ENCODE measurements around the gene APOL3.

Gene APOL3

GRCh38 chr22:36180038-36180880 lies 19.7 kb upstream of the APOL3 start:
- Histone ChIP-seq H3K9me3 (ENCODE audit: control insufficient read depth, low read length) (no peaks in the 10 kb centered on the region), H3K27ac (no peak overlapping the region), H3K4me2 (ENCODE audit: low read length) (no peak overlapping the region), H3K9ac (no peak overlapping the region), H3K4me3 (ENCODE audit: low read depth, low read length) (no peak overlapping the region), H3K36me3 (ENCODE audit: control insufficient read depth, insufficient read depth, low read length) (no peaks in the 10 kb centered on the region), H3K79me2 (no peaks in the 10 kb centered on the region), H3K27me3 (ENCODE audit: control insufficient read depth, insufficient read depth, low read length) (no peaks in the 10 kb centered on the region), H2AFZ (no peak overlapping the region), H3K4me1 (no peaks in the 10 kb centered on the region)
- peak; percentile 66 for TF ChIP-seq CTCF (IDR thresholded peaks at IDR 0.05)

- H3K36me3 ChIP-seq (ENCODE audit: control insufficient read depth, insufficient read depth, low read length): no peaks in the 10 kb centered on the region
- H3K27ac ChIP-seq: no peak overlapping the region
- no peaks in the 10 kb centered on the region for H3K79me2 ChIP-seq
- H3K4me3 ChIP-seq (ENCODE audit: low read depth, low read length): no peak overlapping the region
- no peaks in the 10 kb centered on the region for H3K27me3 ChIP-seq (ENCODE audit: control insufficient read depth, insufficient read depth, low read length)
- no peak overlapping the region for H2AFZ ChIP-seq
- no peak for TF ChIP-seq CTCF (IDR thresholded peaks at IDR 0.05)
- H3K9ac ChIP-seq: no peak overlapping the region
- H3K9me3 ChIP-seq (ENCODE audit: control insufficient read depth, low read length): no peaks in the 10 kb centered on the region
- H3K4me1 ChIP-seq: no peaks in the 10 kb centered on the region
- H3K4me2 ChIP-seq (ENCODE audit: low read length): no peak overlapping the region
Observed at GRCh38 chr22:36177160-36177559, 16.6 kb upstream of the APOL3 start.

- Histone ChIP-seq H3K4me2 (ENCODE audit: low read length) (no peak overlapping the region), H3K9me3 (ENCODE audit: control insufficient read depth, low read length) (no peaks in the 10 kb centered on the region), H3K4me3 (ENCODE audit: low read depth, low read length) (no peak overlapping the region), H3K79me2 (no peaks in the 10 kb centered on the region), H3K27me3 (ENCODE audit: control insufficient read depth, insufficient read depth, low read length) (no peaks in the 10 kb centered on the region), H2AFZ (no peak overlapping the region), H3K4me1 (no peaks in the 10 kb centered on the region), H3K36me3 (ENCODE audit: control insufficient read depth, insufficient read depth, low read length) (no peaks in the 10 kb centered on the region), H3K9ac (no peak overlapping the region), H3K27ac (no peak overlapping the region)
- TF ChIP-seq CTCF (IDR thresholded peaks at IDR 0.05): no peak
Observed at GRCh38 chr22:36175892-36176291, 15.3 kb upstream of the APOL3 start.

- no peak overlapping the region for H3K4me2 ChIP-seq (ENCODE audit: low read length)
- H3K27me3 ChIP-seq (ENCODE audit: control insufficient read depth, insufficient read depth, low read length): no peaks in the 10 kb centered on the region
- no peaks in the 10 kb centered on the region for H3K36me3 ChIP-seq (ENCODE audit: control insufficient read depth, insufficient read depth, low read length)
Observed at GRCh38 chr22:36171941-36172340, 11.4 kb upstream of the APOL3 start.

More at GRCh38 chr22:36171941-36172340, 11.4 kb upstream of the APOL3 start:
- no peak for TF ChIP-seq CTCF (IDR thresholded peaks at IDR 0.05)
- Histone ChIP-seq H3K9ac (no peak overlapping the region), H3K9me3 (ENCODE audit: control insufficient read depth, low read length) (no peaks in the 10 kb centered on the region), H3K27ac (no peak overlapping the region), H3K79me2 (no peaks in the 10 kb centered on the region), H2AFZ (no peak overlapping the region), H3K4me3 (ENCODE audit: low read depth, low read length) (no peak overlapping the region), H3K4me1 (no peaks in the 10 kb centered on the region)
